GM12892 (cell line): ENCODE results near the gene DEPDC4.

Experiments
- POLR2A ChIP-seq: IDR thresholded peaks from 2 replicates; pipeline ENCODE4 v1.6.1; 2011; ENCODE audit warnings: low read depth, low read length, control low read depth
- POLR2AphosphoS5 ChIP-seq: IDR thresholded peaks from 2 replicates; pipeline ENCODE4 v1.6.1; 2011; ENCODE audit warnings: low read depth, low read length, control low read depth

DNA sequence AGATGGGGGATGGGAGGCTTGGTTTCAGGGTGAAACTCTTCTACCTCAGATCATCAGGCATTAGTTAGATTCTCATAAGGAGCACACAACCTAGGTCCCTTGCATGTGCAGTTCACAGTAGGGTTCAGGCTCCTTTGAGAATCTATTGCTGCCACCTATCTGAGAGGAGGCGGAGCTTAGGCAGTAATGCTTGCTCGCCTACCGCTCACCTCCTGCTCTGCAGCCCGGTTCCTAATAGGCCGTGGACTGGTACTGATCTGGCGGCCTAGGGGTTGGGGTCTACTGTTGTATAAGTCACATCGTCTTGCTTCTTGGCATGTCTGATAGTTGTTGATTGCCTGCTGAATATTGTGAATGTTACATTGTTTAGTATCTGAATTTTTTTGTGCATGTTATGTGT lies 12.3 kb upstream of the DEPDC4 start:
- no peak for TF ChIP-seq POLR2A
- TF ChIP-seq POLR2AphosphoS5 = no peak
